Subcutaneous abdominal adipose tissue (tissue), 5 donors: ENCODE data around the gene MRPL20.
"Not testable (repeated sequence)": the region's sequence is repeated elsewhere in the genome, so short reads cannot be mapped to it uniquely, and the experiment has no call there.

Source experiments
- H3K27ac ChIP-seq: one replicate; pipeline ENCODE4 v1.7.0; 2013; ENCODE audit warnings: low read depth, mild to moderate bottlenecking, inconsistent platforms, low read length, moderate library complexity
- H3K27me3 ChIP-seq, 5 donors: one replicate each; pipeline ENCODE4 v1.7.0; 2013; ENCODE audit warnings: low read length in 5 of 5, inconsistent platforms in 1 of 5; ENCODE audit not compliant: control insufficient read depth in 5 of 5, insufficient read depth in 4 of 5
- H3K36me3 ChIP-seq, 5 donors: one replicate each; pipeline ENCODE4 v1.7.0; 2013; ENCODE audit warnings: low read length in 5 of 5; ENCODE audit not compliant: control insufficient read depth in 5 of 5, insufficient read depth in 5 of 5
- H3K4me1 ChIP-seq, 5 donors: one replicate each; pipeline ENCODE4 v1.7.0; 2013; ENCODE audit warnings: low read length in 5 of 5, mild to moderate bottlenecking in 3 of 5, moderate library complexity in 1 of 5; ENCODE audit not compliant: control insufficient read depth in 5 of 5, insufficient read depth in 5 of 5
- H3K4me3 ChIP-seq, 5 donors: one replicate each; pipeline ENCODE4 v1.7.0; 2013; ENCODE audit warnings: low read length in 5 of 5, low read depth in 1 of 5
- H3K9ac ChIP-seq, 5 donors: one replicate each; pipeline ENCODE4 v1.7.0; 2013; ENCODE audit warnings: low read length in 5 of 5, mild to moderate bottlenecking in 4 of 5, moderate library complexity in 3 of 5
- H3K9me3 ChIP-seq, 5 donors: one replicate each; pipeline ENCODE4 v1.7.0; 2013; ENCODE audit warnings: low read length in 5 of 5; ENCODE audit not compliant: control insufficient read depth in 5 of 5
- donor health status: healthy.
- donor health status: healthy.
- donor health status: healthy.
- donor health status: healthy.
- donor health status: healthy.

The MRPL20 gene

GRCh38 chr1:1373815-1374588 is 33.1 kb downstream of the MRPL20 start:
- Histone ChIP-seq H3K27ac (no peak overlapping the region), H3K36me3 (peaks cover 0 to 9% (median 8%) of the 10 kb centered on the region in 5 donors), H3K4me3 (peak overlapping the region; percentile 22 to 89 (median 82)), H3K27me3 (no peaks in the 10 kb centered on the region), H3K4me1 (peaks cover 3 to 41% (median 35%) of the 10 kb centered on the region in 5 donors), H3K9ac (peak overlapping the region in 4 of 5 donors; percentile 96 to 98 (median 97)), H3K9me3 (no peaks in the 10 kb centered on the region)

GRCh38 chr1:1373051-1373814 is 33.9 kb downstream of the MRPL20 start:
- Histone ChIP-seq H3K27ac (no peak overlapping the region), H3K4me3 (no peak overlapping the region), H3K36me3 (peaks cover 0 to 9% (median 8%) of the 10 kb centered on the region in 5 donors), H3K27me3 (no peaks in the 10 kb centered on the region), H3K9me3 (no peaks in the 10 kb centered on the region), H3K9ac (peak overlapping the region in 2 of 5 donors; percentile 14 to 43), H3K4me1 (peaks cover 3 to 41% (median 35%) of the 10 kb centered on the region in 5 donors)

GRCh38 chr1:1371746-1372711 is 35.1 kb downstream of the MRPL20 start:
- peak overlapping the region in 1 of 5 donors; percentile 30 for H3K9ac ChIP-seq
- peaks cover 0 to 4% (median 0%) of the 10 kb centered on the region in 5 donors for H3K9me3 ChIP-seq
- no peaks in the 10 kb centered on the region for H3K27me3 ChIP-seq
- H3K27ac ChIP-seq = no peak overlapping the region
- no peak overlapping the region for H3K4me3 ChIP-seq
- peaks cover 0 to 9% (median 8%) of the 10 kb centered on the region in 5 donors for H3K36me3 ChIP-seq
- peaks cover 3 to 41% (median 35%) of the 10 kb centered on the region in 5 donors for H3K4me1 ChIP-seq

- Histone ChIP-seq H3K27me3 (no peaks in the 10 kb centered on the region), H3K36me3 (peaks cover 0 to 9% (median 8%) of the 10 kb centered on the region in 5 donors), H3K4me3 (no peak overlapping the region), H3K9ac (peak overlapping the region in 1 of 5 donors; percentile 30), H3K4me1 (peaks cover 3 to 41% (median 35%) of the 10 kb centered on the region in 5 donors), H3K9me3 (peaks cover 0 to 10% (median 0%) of the 10 kb centered on the region in 5 donors), H3K27ac (no peak overlapping the region)
Measured at GRCh38 chr1:1371364-1371745, 35.7 kb downstream of the MRPL20 start.

GRCh38 chr1:1370771-1371300 is 36.3 kb downstream of the MRPL20 start:
- H3K9ac ChIP-seq = no peak overlapping the region
- H3K27ac ChIP-seq = no peak overlapping the region
- H3K9me3 ChIP-seq = peaks cover 0 to 10% (median 0%) of the 10 kb centered on the region in 5 donors
- H3K27me3 ChIP-seq = no peaks in the 10 kb centered on the region
- peaks cover 0 to 9% (median 8%) of the 10 kb centered on the region in 5 donors for H3K36me3 ChIP-seq
- H3K4me1 ChIP-seq = peaks cover 3 to 36% (median 30%) of the 10 kb centered on the region in 5 donors
- H3K4me3 ChIP-seq = no peak overlapping the region

GRCh38 chr1:1370094-1370493 is 37.0 kb downstream of the MRPL20 start:
- H3K4me1 ChIP-seq = peaks cover 3 to 33% (median 29%) of the 10 kb centered on the region in 5 donors
- H3K9ac ChIP-seq, H3K27me3 ChIP-seq, H3K27ac ChIP-seq, H3K9me3 ChIP-seq, H3K4me3 ChIP-seq, H3K36me3 ChIP-seq: not testable (repeated sequence)

- H3K27ac ChIP-seq = no peak overlapping the region
- no peak overlapping the region for H3K4me3 ChIP-seq
- no peaks in the 10 kb centered on the region for H3K36me3 ChIP-seq
- H3K9ac ChIP-seq = no peak overlapping the region
- H3K27me3 ChIP-seq = no peaks in the 10 kb centered on the region
- peaks cover 0 to 10% (median 0%) of the 10 kb centered on the region in 5 donors for H3K9me3 ChIP-seq
- H3K4me1 ChIP-seq = peaks cover 0 to 12% (median 11%) of the 10 kb centered on the region in 5 donors
Measured at GRCh38 chr1:1367315-1367714, 39.8 kb downstream of the MRPL20 start.

- Histone ChIP-seq H3K36me3 (no peaks in the 10 kb centered on the region), H3K27ac (no peak overlapping the region), H3K27me3 (no peaks in the 10 kb centered on the region), H3K4me1 (peaks cover 0 to 12% (median 10%) of the 10 kb centered on the region in 5 donors), H3K4me3 (no peak overlapping the region), H3K9ac (no peak overlapping the region), H3K9me3 (peaks cover 0 to 10% (median 0%) of the 10 kb centered on the region in 5 donors)
Measured at GRCh38 chr1:1366699-1367066, 40.4 kb downstream of the MRPL20 start.
